KBM-7 (cell line): ENCODE data around the gene OR52W1.
A peak's percentile ranks its signal among the peaks of the same experiment; 100 is the strongest.

Experiments used
- DNase-seq: peaks from one replicate; pipeline ENCODE4 v3.0.0-alpha.2; 2015
- in situ Hi-C: fragments of 300-500 bp; cut with MboI; formaldehyde crosslinking; loops from 2 replicates; pipeline ENCODE4 v1.14.3; 2020; ENCODE audit warnings: low sequenced_read_pairs, low pct_unique_long_range_greater_than_20kb, mixed read lengths

OR52W1 gene, protein sequence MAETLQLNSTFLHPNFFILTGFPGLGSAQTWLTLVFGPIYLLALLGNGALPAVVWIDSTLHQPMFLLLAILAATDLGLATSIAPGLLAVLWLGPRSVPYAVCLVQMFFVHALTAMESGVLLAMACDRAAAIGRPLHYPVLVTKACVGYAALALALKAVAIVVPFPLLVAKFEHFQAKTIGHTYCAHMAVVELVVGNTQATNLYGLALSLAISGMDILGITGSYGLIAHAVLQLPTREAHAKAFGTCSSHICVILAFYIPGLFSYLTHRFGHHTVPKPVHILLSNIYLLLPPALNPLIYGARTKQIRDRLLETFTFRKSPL

DNA sequence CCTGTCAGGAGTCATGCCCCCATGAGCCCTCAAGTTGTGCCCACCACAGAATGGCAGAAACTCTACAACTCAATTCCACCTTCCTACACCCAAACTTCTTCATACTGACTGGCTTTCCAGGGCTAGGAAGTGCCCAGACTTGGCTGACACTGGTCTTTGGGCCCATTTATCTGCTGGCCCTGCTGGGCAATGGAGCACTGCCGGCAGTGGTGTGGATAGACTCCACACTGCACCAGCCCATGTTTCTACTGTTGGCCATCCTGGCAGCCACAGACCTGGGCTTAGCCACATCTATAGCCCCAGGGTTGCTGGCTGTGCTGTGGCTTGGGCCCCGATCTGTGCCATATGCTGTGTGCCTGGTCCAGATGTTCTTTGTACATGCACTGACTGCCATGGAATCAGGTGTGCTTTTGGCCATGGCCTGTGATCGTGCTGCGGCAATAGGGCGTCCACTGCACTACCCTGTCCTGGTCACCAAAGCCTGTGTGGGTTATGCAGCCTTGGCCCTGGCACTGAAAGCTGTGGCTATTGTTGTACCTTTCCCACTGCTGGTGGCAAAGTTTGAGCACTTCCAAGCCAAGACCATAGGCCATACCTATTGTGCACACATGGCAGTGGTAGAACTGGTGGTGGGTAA is at the start of gene OR52W1:
Gene OR52W1 (plus strand): TSS at position 51 of the 637 bp plus-strand sequence. CDS start 0 bp downstream, at position 51.
- in situ Hi-C loops = no loop called here

DNA sequence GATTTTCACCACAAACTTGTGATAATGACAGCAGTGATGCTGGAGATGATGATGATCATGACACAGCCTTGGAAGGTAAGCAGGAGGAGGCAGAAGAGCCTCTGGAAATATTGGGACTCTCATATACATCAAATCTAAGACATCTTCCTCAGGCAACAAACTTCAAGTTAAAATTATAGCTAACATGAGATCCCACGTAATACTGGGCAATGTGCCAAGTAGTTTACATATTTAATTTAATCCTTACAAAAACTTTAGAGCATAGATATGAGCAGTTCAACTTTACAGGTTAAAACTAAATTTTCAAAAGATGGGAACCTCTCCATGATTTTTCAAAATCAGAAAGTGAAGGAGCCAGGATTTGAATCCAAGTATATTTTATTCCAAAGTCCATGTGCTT is 47.9 kb upstream of the OR52W1 start:
- in situ Hi-C loops = no loop called here
- DNase-seq = no peak

More for the DNA sequence above, at the start of gene OR52W1:
- DNase-seq = no peak

DNA sequence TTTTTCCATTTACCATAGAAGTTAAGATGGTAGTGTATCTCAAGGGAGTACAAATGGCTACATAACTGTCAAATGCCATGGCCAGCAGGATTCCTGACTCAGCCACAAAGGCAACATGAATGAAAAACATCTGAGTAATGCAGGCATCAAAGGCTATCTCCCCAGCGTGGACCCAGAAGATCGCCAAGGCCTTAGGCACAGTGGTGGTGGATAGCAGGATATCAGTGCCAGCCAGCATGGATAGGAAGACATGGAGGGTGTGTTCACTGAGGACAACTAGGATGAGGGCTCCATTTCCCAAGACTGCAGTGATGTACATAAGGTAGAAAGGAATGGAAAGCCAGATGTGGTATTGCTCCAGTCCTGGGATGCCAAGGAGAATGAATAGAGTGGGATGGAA is 46.9 kb upstream of the OR52W1 start:
- no peak for DNase-seq
- in situ Hi-C loops = no loop called here

DNA sequence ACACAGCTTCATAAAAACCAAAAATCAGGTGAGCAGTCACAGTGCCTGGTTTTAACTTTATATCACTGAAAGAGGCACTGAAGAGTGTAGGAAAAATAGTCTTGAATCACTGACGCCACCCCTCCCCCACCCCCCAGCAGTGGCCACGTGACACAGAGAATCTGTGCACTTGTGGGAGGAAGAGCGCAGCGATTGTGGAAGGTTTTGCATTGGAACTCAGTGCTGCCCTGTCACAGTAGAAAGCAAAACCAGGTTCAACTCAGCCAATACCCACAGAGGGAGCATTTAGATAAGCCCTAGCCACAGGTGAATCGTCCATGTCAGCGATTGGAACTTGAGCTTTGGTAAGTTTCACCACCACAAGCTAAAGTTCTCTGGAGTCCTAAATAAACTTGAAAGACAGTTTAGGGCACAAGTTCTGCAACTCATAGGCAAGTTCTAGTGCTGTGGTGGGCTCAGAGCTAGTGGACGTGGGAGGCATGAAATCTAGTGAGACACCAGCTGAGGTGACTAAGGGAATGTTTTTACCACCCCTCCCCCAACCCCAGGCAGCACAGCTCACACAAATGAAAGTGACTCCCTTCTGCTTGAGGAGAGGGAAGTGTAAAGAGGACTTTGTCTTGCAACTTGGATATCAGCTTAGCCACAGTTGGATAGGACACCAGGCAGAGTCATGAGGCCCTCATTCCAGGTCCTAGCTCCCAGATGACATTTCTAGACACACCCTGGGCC is 42.2 kb upstream of the OR52W1 start:
- in situ Hi-C loops = no loop called here
- no peak for DNase-seq

DNA sequence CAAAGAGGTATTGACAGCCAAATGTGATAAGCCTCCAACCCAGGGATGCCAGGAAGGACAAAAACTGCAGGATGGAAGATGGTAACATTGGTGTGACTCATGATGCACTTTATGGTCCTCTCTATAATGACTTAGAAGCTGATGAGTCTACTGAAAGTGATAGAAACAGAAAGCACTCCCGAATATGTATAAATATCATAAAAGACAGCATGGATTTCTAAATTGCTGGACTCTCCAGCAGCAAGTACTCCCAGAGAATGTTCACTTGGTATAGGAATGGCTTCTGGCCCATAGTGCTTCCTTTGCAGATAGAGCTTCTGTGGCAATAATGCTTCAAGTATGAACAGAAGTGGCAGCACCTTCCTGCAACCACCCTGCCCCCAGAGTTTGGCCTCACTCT is 28.8 kb upstream of the OR52W1 start, which contains the start of gene OR52B2:
Gene OR52B2 (minus strand): TSS at position 101 of the 400 bp plus-strand sequence. CDS start 0 bp downstream, at position 101.
- in situ Hi-C loops = no loop called here
- DNase-seq = no peak

DNA sequence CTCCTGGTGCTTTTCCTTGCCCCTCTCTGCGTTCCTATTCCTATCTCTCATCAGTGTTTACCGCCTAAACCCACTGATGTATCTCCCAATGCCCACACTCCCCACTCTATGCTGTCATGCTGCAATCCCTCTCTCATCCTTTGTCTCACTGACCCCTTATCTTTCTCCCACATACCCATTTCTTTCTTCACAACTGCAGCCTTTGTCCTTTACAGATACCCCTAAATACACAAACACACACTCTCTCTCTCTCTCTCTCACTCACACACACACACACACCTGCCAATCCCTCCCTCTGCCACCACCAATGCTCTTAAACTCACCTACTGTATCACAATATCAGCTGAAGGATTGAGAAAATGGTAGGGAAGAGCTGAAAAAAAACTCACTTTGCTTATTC is 23.6 kb upstream of the OR52W1 start:
- no peak for DNase-seq
- in situ Hi-C loops = no loop called here

DNA sequence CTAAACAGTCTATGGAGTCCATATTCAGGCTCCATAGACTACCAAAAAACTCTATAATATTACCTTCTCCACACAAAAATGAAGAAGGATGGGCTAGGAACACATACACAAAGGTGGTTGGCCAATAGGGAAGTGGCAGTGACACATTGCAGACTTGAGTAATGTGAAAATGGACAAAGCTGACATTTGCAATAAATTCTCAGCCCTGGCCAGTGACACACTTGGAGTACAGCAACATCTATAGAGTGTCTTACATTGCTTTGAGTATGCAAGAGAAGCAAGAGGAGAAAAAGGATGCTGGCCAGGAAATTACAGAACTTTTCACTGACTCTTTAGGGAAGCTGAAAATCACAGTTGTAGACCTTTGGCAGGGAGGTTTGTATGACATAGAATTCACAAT is 7.3 kb upstream of the OR52W1 start:
- DNase-seq = no peak
- in situ Hi-C loops = no loop called here

DNA sequence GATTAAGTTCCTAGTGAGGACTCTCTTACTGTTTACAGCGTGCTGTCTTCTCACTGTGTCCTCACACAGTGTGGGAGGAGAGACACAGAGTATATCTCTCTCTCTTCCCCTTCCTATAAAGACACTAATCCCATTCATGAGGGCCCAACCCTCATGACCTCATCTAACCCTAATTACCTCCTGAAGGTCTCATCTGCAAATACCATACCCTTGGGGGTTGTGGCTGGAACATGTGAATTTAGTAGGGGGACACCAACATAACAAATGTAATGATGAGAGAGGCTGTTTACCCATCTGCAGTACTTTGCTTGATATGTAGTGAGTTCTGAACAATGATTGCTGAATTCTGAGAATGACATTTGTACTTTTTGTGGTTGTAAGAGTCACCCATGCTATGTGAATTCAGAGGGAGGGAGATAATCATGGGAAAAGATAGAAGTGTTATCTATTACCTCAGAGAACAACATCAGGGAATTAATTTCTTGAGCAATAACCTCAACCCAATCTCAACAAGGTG is 4.9 kb upstream of the OR52W1 start:
- in situ Hi-C loops = no loop called here
- peak; percentile 43 for DNase-seq

DNA sequence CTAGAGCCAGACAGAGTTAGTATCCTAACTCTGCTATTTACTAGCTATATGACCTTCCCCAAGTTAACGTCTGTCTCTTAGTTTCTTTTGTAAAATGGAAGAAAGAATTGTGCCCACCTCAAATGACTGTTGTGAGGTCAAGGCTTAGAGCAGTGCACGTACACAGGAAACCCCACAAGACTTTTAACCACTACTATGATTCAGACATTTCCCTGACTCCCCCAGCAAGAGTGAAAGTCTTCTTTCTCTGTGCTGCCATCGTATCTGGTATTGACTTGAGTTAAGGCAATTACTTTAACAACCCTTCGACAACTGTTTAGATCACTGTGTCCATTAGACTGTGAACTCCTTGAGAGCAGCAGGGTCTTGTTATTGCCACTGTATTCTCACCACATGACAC is 2.6 kb upstream of the OR52W1 start:
- in situ Hi-C loops = no loop called here

DNA sequence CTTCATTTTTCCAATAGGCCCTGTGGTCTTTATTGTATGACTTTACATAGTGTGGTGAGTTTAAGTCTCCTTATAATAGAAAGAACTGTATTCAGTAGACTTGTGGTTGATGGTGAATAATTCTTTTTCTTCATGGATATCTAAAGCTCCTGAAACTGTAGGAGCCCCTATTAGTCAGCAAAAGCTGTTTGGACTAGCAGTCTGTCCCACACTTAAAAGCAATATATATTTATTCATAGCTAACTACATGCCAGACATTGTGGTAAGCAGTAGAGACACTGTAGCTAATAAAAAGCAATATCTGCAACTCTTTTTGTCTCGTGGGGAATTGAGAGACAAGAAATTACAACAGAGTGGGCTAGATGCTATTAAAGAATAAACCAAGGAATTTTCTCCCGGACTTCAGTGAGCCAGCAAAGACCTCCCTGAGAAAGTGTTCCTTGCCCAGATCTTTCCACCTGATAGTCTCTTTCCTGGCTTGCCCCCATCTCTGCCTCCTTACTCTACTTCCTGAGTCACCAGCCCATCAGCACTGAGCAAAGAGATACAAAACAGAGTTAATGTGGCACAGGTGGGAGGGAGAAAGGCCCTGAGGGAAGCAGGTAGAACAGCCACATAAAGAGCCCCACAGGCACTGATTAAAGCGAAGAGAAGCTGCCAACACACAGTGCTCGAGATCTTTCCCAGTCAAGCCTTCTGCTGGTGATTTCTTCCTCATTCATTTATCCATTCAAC is 1.4 kb upstream of the OR52W1 start:
- DNase-seq = no peak
- in situ Hi-C loops = no loop called here

More for the DNA sequence above, 2.6 kb upstream of the OR52W1 start:
- peak; percentile 5 for DNase-seq

DNA sequence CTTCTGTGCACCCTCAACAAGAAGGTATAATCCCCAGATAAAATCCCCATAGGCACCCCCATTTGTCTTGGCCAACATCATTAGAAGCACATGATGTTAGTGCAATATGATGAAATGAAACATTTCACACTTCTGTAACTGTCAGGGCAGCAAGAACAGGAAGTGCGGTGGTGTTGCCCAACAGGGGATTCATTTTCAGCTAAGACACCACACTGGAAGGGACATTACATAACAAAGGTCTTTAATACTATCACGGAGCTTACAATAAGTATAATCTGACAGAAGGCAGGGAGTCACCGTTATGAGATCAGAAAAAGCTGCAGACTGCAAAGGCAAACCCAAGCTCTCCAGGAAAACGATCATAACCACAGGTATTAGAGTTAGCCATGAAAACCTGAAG is 2.0 kb downstream of the OR52W1 start:
- in situ Hi-C loops = no loop called here
- peak; percentile 68 for DNase-seq

DNA sequence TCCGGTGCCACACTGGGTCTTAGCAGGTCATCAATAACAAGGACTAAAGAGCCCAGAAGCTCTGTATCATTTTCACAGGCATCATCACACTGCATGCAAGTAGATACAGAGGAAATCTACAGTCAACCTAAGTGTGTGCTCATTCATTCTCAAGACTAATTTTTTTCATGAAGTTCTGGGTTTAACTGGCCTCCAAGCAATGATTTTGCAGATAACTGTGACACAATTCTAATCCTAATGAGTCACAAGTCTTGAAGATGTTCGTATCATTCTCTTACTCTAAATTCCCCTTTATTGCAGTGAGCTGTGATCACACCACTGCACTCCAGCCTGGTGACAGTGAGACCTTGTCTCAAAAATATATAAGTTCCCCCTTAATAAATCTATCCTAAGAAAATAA is 2.5 kb downstream of the OR52W1 start:
- in situ Hi-C loops = no loop called here
- no peak for DNase-seq

DNA sequence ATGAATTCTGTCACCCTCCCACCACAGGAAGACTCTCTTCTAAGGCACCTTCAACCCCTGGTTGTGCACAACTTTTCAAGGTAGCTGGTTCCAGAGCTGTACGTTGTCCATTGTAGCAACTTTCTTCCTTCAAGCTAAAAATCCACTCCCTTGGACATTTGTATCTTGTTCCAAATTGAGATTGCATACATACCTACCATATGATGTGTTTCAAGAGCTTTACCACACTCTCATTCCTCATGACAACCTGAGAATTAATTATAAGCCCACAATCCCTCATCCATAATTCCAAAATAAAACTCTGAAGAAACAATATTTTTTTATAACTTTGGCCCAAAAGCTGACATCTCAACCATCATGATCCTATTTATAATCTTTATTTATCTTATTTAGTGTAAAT is 3.0 kb downstream of the OR52W1 start:
- DNase-seq = no peak
- in situ Hi-C loops = no loop called here

DNA sequence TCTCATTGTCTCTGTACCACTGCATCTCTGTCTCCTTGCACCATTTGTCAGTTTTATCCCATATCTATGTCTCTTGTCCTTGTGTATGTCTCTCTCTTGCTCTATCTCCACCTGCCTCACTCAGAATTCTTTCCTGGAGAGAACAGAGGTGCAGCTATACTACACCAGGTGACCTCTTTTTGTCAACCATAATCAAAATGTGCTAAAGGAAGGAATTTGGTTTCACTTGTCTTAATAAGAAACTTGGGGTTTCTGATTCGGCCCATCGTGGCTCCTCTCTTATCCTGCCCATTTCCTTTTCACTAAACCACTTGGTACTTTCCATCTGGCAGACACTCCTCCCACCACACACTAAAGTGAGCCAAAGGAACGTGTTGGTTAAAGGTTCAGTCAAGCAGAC is 4.3 kb downstream of the OR52W1 start:
- no peak for DNase-seq

DNA sequence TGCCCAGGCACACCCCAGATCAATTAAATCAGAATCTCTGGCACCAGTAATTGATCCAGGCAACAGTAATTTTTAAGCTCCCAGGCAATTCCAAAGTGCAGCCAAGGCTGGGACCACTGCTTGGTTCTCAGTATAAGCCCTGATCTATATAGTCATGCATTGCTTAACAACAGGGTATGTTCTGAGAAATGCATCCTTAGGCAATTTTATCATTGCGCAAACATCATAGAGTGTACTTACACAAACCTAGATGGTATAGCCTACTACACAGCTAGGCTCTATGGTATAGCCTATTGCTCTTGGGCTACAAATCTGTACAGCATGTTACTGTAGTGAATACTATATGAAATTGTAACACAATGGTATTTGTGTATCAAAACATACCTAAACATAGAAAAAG is 5.7 kb downstream of the OR52W1 start:
- in situ Hi-C loops = no loop called here
- DNase-seq = no peak

More for the DNA sequence above, 4.3 kb downstream of the OR52W1 start:
- in situ Hi-C loops = no loop called here

DNA sequence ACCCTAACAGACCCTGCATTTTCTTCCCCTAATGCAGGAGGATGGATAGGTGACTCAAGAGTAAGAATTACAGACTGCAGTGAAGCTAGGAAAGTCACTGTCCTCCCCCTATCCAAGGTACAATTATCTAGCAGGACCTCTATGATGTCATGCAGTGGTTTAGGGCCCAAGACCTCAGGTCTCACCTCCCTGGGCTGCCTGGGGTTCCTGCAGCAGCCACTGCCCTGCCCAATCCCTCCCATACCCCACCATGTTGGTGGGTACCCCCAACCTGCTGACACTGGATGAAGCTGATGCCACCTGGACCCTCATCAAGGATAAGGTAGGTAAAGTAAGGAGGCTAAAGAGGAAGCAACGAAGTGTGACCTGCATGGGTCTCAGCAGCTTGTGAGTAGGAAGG is 6.3 kb downstream of the OR52W1 start, which contains the start of gene C11orf42:
Gene C11orf42 (plus strand): TSS at position 192 of the 400 bp plus-strand sequence. CDS start 59 bp downstream, at position 251.
- in situ Hi-C loops = no loop called here
- DNase-seq = no peak

DNA sequence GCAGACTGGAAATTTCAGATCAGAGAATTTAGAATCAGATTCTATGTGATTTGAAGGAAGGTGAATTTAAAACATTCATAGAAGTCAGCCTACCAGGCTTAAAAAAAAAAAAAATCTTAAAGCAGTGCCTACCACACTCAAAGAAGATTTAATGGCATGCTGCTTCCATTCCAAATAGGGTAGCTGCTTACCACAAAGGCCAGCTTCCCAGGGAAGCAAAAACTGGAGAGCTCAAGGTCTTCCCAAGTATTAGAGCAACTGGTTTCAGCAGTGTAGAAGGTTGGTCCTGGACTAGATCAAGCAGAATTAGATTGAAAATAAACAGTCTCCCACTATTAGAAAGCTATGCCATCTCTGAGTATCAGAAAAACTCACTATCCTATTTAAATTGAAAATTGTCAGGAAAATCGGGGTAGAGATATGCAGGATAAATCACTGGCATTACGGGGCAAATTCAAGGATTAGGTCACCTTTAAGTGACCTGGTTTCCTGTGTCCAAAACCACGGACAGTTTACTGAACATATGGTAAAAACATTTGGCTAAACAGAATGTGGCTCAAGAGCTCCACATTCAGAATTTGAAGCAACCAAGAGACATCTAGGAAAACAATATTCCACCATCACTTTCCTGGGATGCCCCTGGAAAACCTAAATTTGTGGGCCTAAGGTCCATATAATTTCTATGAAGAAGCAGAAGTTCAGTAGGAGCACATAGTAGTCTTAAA is 7.6 kb downstream of the OR52W1 start:
- in situ Hi-C loops = no loop called here
- no peak for DNase-seq

DNA sequence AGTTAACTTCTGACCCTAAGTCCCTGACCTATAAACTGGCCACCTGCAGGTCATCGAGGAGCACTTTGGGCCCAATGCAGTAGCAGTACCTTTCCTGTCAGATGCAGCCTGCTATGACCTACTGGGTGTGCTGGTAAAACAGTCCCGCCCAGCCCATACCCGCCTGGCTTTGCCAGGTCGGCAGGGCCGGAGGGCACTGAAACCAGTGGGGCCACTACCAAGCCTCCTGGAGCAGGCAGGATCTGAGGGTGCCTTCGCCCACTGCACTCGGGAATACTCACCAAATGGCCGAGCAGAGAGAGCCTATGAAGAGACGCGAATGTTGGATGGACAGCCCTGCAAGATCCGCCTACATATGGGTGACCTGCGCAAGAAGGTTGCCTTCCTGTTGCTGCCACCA is 10.8 kb downstream of the OR52W1 start:
- in situ Hi-C loops = no loop called here
- DNase-seq = no peak
